Astrocyte (in vitro differentiated cells and primary cell): Measurements from ENCODE around the gene STPG3.

Experiments
- CTCF ChIP-seq: IDR thresholded peaks from 2 replicates; pipeline ENCODE4 v1.5.1; 2011; ENCODE audit warnings: low read depth, mild to moderate bottlenecking, inconsistent platforms, low read length, moderate library complexity; ENCODE audit not compliant: insufficient read depth
- EZH2 ChIP-seq: IDR thresholded peaks from 2 replicates; pipeline ENCODE4 v1.6.1; 2012; ENCODE audit warnings: mild to moderate bottlenecking, low read length, inconsistent platforms; ENCODE audit not compliant: insufficient read depth

DNA sequence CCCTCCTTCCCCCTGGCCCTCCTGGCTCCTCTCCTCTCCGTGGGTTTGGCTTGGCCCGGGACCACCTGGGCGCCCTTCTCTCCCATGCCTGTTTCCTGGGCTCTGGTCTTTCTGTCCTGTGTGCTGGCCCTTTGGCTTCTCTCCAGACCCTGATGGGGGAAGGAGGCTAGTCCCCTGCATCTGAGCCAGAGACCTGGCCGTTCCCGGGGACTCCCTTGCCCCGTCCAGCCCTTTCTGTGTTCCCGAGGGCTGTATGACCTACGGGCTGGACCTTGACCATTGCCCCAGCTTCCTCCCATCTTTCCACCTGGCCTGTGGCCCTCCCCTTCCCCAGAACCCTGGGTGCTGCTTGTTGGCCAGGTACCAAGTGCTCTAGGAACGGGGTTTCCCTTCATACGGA lies 12.4 kb downstream of the STPG3 start:
- TF ChIP-seq CTCF, result no peak
- TF ChIP-seq EZH2, result no peak
